GM12872 (cell line): ENCODE measurements around the gene ZW10.

Experiments
- TF ChIP-seq, protein P1 (sequence below): IDR thresholded peaks from 3 replicates; pipeline ENCODE4 v1.5.1; 2011; ENCODE audit warnings: low read depth, mild to moderate bottlenecking, low read length, moderate library complexity; ENCODE audit not compliant: insufficient read depth

ZW10 gene

GRCh38 chr11:113683481-113684046 is 89.9 kb downstream of the ZW10 start:
- TF ChIP-seq, protein P1, sequence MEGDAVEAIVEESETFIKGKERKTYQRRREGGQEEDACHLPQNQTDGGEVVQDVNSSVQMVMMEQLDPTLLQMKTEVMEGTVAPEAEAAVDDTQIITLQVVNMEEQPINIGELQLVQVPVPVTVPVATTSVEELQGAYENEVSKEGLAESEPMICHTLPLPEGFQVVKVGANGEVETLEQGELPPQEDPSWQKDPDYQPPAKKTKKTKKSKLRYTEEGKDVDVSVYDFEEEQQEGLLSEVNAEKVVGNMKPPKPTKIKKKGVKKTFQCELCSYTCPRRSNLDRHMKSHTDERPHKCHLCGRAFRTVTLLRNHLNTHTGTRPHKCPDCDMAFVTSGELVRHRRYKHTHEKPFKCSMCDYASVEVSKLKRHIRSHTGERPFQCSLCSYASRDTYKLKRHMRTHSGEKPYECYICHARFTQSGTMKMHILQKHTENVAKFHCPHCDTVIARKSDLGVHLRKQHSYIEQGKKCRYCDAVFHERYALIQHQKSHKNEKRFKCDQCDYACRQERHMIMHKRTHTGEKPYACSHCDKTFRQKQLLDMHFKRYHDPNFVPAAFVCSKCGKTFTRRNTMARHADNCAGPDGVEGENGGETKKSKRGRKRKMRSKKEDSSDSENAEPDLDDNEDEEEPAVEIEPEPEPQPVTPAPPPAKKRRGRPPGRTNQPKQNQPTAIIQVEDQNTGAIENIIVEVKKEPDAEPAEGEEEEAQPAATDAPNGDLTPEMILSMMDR = no peak
